Measurements from ENCODE around the gene LETM1. TPM values are rescaled to one million over a fixed set of nuclear protein-coding genes. Genes with fewer than 3 reads are reported as not detected.

LETM1 gene
- total RNA-seq, 4 donors from 2014 or later = 23.2 to 40.3 (median 33.6) TPM

DNA sequence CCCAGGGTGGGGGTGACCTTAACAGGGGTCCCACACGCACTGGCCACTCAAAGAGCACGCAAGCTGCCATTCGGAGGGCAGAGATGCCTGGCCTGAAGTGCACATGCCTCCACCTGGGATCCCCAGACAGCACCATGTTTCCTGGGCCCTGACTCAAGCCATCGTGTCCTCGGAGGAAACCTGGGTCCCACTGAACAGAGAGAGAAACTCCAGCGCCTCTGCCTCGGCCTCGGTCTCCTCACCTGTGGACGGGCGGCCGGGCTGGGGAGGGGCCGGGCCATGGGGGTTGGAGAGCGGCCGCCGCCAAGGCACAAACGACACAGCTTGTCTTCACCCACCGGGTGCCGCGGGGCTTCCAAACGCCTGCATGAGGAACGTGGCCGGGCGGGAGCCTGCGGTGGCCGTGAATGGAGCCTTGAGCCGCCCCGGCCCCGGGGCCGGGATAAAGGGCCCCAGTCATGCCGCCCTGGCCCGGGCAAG lies 92.8 kb downstream of the LETM1 start:
- Histone ChIP-seq H3K9me3 (no peaks in the 10 kb centered on the region), H3K36me3 (no peaks in the 10 kb centered on the region), H3K4me3 (peak overlapping the region; percentile 26 to 43 (median 28)), H3K27me3 (peaks cover 2 to 11% (median 11%) of the 10 kb centered on the region in 3 donors), H3K27ac (no peak overlapping the region), H3K4me1 (peaks cover 0 to 7% of the 10 kb centered on the region in 2 donors)
- ATAC-seq = no peak
- in situ Hi-C loops (cut with MboI; ENCODE audit: low sequenced_read_pairs in 4 of 4) (no loop called here), intact Hi-C loops (cut with DNase I; ENCODE audit: low total_unique reads) (no loop called here)
- TF ChIP-seq POLR2A (IDR thresholded peaks at IDR 0.05) (no peak), CTCF (IDR thresholded peaks at IDR 0.05 in 4 of 5, conservative IDR thresholded peaks at IDR 0.05 in 1 of 5) (no peak)
- DNase-seq = no peak

DNA sequence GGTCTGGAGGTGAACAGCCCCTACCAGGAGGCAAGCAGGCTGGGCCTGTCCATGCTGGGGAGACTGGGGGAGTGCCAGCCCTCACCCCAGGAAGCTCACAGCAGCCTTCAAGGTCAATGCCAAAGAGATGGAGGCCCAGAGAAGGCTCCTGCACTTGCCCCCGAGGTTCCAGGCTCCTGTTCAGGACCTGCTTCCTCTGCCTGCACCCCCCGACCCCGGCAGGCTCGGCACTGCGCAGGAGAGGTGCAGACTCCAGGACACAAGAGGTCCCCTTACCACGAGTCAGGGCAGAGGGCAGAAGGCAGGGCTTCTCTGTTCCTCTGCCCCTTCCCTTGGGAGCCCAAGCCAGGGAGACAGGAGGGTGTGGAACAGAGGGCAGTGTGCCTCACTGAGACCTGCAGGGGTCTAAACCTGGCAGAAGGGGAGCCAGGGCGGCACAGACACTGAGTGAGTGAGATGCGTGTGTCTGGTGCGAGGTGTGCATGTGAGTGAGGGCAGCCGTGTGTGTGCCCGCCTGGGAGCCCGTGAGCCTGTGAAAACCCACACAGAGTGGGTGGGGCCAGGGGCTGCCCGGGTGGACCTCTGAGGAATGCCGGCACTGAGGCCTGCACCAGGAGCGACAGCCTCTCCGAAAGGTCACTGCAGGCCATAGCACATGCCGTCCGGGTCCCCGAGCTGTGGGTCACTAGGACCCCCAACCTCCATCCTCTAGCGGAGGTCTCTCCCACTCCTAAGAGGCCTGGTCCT lies 93.5 kb downstream of the LETM1 start:
- Histone ChIP-seq H3K9me3 (no peaks in the 10 kb centered on the region), H3K27ac (no peak overlapping the region), H3K36me3 (no peaks in the 10 kb centered on the region), H3K4me1 (peaks cover 0 to 7% of the 10 kb centered on the region in 2 donors), H3K27me3 (peaks cover 0 to 7% (median 6%) of the 10 kb centered on the region in 3 donors), H3K4me3 (no peak overlapping the region)
- TF ChIP-seq POLR2A (IDR thresholded peaks at IDR 0.05) = no peak
- TF ChIP-seq CTCF (IDR thresholded peaks at IDR 0.05 in 4 of 5, conservative IDR thresholded peaks at IDR 0.05 in 1 of 5) = no peak
- in situ Hi-C loops (cut with MboI; ENCODE audit: low sequenced_read_pairs in 4 of 4) (no loop called here), intact Hi-C loops (cut with DNase I; ENCODE audit: low total_unique reads) (no loop called here)
- ATAC-seq = no peak
- no peak for DNase-seq

Other genes with a start within 250 kb of the LETM1 start
- gene FAM53A, start 171.8 kb downstream of the LETM1 start, total RNA-seq = 1 to 10 TPM; 1.8 to 5.2 (median 2.8) TPM
- 10 to 100 TPM; 17.0 to 25.6 (median 21.0) TPM for gene SLBP, start 143.8 kb downstream of the LETM1 start, total RNA-seq
- 10 to 100 TPM; 30.3 to 78.0 (median 44.2) TPM for gene TMEM129, start 134.8 kb downstream of the LETM1 start, total RNA-seq
- 1 to 10 TPM; 1.5 to 3.2 (median 1.9) TPM for gene TACC3, start 134.6 kb downstream of the LETM1 start, total RNA-seq
- gene FGFR3, start 62.9 kb downstream of the LETM1 start, total RNA-seq = under 1 TPM in 3 of 4 donors, not detected in 1; 0.15 to 0.51 (median 0.18) TPM
- 10 to 100 TPM; 14.8 to 21.3 (median 16.8) TPM for gene NSD2, start 15.2 kb upstream of the LETM1 start, total RNA-seq
- 10 to 100 TPM in 3 of 4 donors, 1 to 10 TPM in 1; 8.1 to 21.1 (median 15.9) TPM for gene NELFA, start 152.8 kb upstream of the LETM1 start, total RNA-seq
- 1 to 10 TPM; 1.5 to 3.2 (median 1.8) TPM for gene NAT8L, start 203.2 kb upstream of the LETM1 start, total RNA-seq

Measured in gastrocnemius medialis (tissue), 4 donors.